GM13977 (cell line): Measurements from ENCODE around the gene CSNK2A1.

Source experiments
- DNase-seq: peaks from one replicate; pipeline ENCODE4 v3.0.0; 2012; ENCODE audit warnings: low spot score
- CTCF ChIP-seq: IDR thresholded peaks from 2 replicates; pipeline ENCODE4 v1.5.1; 2012; ENCODE audit warnings: mild to moderate bottlenecking, control low read depth; ENCODE audit not compliant: insufficient read depth; ENCODE audit errors: extremely low read depth, missing control alignments
- in situ Hi-C: fragments of 300-500 bp; cut with MboI; formaldehyde crosslinking; loops from one replicate; pipeline ENCODE4 v1.12.0; 2022; ENCODE audit warnings: low sequenced_read_pairs, low pct_unique_long_range_greater_than_20kb, mixed read lengths, inconsistent platforms; ENCODE audit not compliant: unreplicated experiment

The CSNK2A1 gene

GRCh38 chr20:556984-557383 lies 13.4 kb upstream of the CSNK2A1 start:
- TF ChIP-seq CTCF: no peak
- in situ Hi-C loops: loop anchor here (25.0 kb wide), 1 partner anchor 180 kb away; no protein-coding TSS in a partner anchor

GRCh38 chr20:555976-556385 lies 12.4 kb upstream of the CSNK2A1 start:
- TF ChIP-seq CTCF: no peak
- DNase-seq: no peak
- in situ Hi-C loops: loop anchor here (25.0 kb wide), 1 partner anchor 181 kb away; no protein-coding TSS in a partner anchor

More at GRCh38 chr20:556984-557383, 13.4 kb upstream of the CSNK2A1 start:
- DNase-seq: no peak

- TF ChIP-seq CTCF: no peak
- in situ Hi-C loops: loop anchor here (25.0 kb wide), 1 partner anchor 187 kb away; no protein-coding TSS in a partner anchor
- no peak for DNase-seq
These were observed 7.0 kb upstream of the CSNK2A1 start for GRCh38 chr20:550611-551010.

- no peak for DNase-seq
- no peak for TF ChIP-seq CTCF
- in situ Hi-C loops: loop anchor here (25.0 kb wide), 1 partner anchor 187 kb away; no protein-coding TSS in a partner anchor
These were observed 6.3 kb upstream of the CSNK2A1 start for GRCh38 chr20:549722-550496.

GRCh38 chr20:548906-549305 lies 5.3 kb upstream of the CSNK2A1 start:
- in situ Hi-C loops: no loop called here
- DNase-seq: no peak
- TF ChIP-seq CTCF: no peak

- DNase-seq: no peak
- TF ChIP-seq CTCF: no peak
- in situ Hi-C loops: no loop called here
These were observed 3.8 kb upstream of the CSNK2A1 start for GRCh38 chr20:547394-547793.
